Endothelial cell of umbilical vein (primary cell): ENCODE measurements around the gene PCDHGB4. TPM values are rescaled to one million over a fixed set of nuclear protein-coding genes. Genes with fewer than 3 reads are reported as not detected.

ENCODE experiments used
- BruUV-seq: library from RNA; stranded (reverse); fragments of 400-500 nt; replicated peaks from 2 replicates; lab custom pipeline; 2021; lab: Mats Ljungman, UMichigan
- CTCF ChIA-PET: fragments of 300-600, 350-600 bp; sonication (Branson Sonifier 250); formaldehyde crosslinking; loops from one replicate; lab custom pipeline; 2021; ENCODE audit warnings: antibody characterized with exemption, inconsistent platforms; lab: Charles Lee
- POLR2A ChIA-PET: fragments of 300-600, 350-600 bp; sonication (Branson Sonifier 250); formaldehyde crosslinking; loops from one replicate; lab custom pipeline; 2021; ENCODE audit warnings: antibody characterized with exemption, inconsistent platforms; lab: Charles Lee
- DNase-seq: peaks from one replicate; pipeline ENCODE4 v3.0.0-alpha.2; 2011; ENCODE audit warnings: low read depth, low spot score
- FAIRE-seq: peaks from 2 replicates; lab custom pipeline; 2011; peaks lifted over from hg19 to GRCh38; lab: Jason Lieb, UNC
- H2AFZ ChIP-seq: 2 replicates; pipeline ENCODE4 v1.6.0; 2012; ENCODE audit warnings: low read depth, low read length, control low read depth, inconsistent platforms
- H3K27ac ChIP-seq: 2 replicates; pipeline ENCODE4 v1.5.1; 2011; ENCODE audit warnings: low read depth, mild to moderate bottlenecking, control low read depth, low read length, moderate library complexity; ENCODE audit not compliant: insufficient read depth
- H3K27me3 ChIP-seq, 2 experiments: 2 replicates each; pipeline versions ENCODE4 v1.6.0 to v1.6.1; 2011; ENCODE audit warnings: low read length in 2 of 2, mixed read lengths in 1 of 2; ENCODE audit not compliant: control insufficient read depth in 2 of 2, insufficient read depth in 2 of 2
- H3K36me3 ChIP-seq, 2 experiments: 2 replicates in 1 of 2; 3 replicates in 1 of 2; pipeline ENCODE4 v1.5.1; 2011; ENCODE audit warnings: low read length in 2 of 2, mild to moderate bottlenecking in 1 of 2, moderate library complexity in 1 of 2; ENCODE audit not compliant: control insufficient read depth in 2 of 2, insufficient read depth in 2 of 2; ENCODE audit errors: extremely low read depth in 1 of 2
- H3K4me1 ChIP-seq: 3 replicates; pipeline ENCODE4 v1.5.1; 2011; ENCODE audit warnings: mild to moderate bottlenecking, low read length; ENCODE audit not compliant: control insufficient read depth, insufficient read depth; ENCODE audit errors: extremely low read depth
- H3K4me2 ChIP-seq: 2 replicates; pipeline ENCODE4 v1.6.1; 2011; ENCODE audit warnings: low read length, control low read depth, mixed read lengths; ENCODE audit not compliant: insufficient read depth
- H3K4me3 ChIP-seq, 3 experiments: fragments of 200-600 bp in 1 of 3; sonication (generic), shearing (Covaris generic) in 1 of 3; replicated peaks in 1 of 3; 2 replicates each; pipeline ENCODE4 v1.5.1; 2011 to 2016; ENCODE audit warnings: control low read depth in 3 of 3, low read length in 3 of 3, mild to moderate bottlenecking in 2 of 3, inconsistent platforms in 1 of 3, low read depth in 1 of 3, moderate library complexity in 1 of 3; ENCODE audit not compliant: insufficient read depth in 1 of 3
- H3K79me2 ChIP-seq: 2 replicates; pipeline ENCODE4 v1.6.0; 2012; ENCODE audit warnings: low read length, inconsistent platforms; ENCODE audit not compliant: control insufficient read depth, insufficient read depth
- H3K9ac ChIP-seq: replicated peaks from 2 replicates; pipeline ENCODE3; 2011; ENCODE audit warnings: low read length, control low read depth; ENCODE audit not compliant: insufficient read depth; ENCODE audit errors: extremely low read depth
- H3K9me1 ChIP-seq: replicated peaks from 3 replicates; pipeline ENCODE4 v1.6.0; 2011; ENCODE audit warnings: mild to moderate bottlenecking, low read length; ENCODE audit not compliant: control insufficient read depth, insufficient read depth; ENCODE audit errors: extremely low read depth
- H3K9me3 ChIP-seq: replicated peaks from 2 replicates; pipeline ENCODE4 v1.5.1; 2012; ENCODE audit warnings: low read length, inconsistent platforms; ENCODE audit not compliant: control insufficient read depth, insufficient read depth
- H4K20me1 ChIP-seq: replicated peaks from 2 replicates; pipeline ENCODE3; 2011; ENCODE audit warnings: mild to moderate bottlenecking, low read length; ENCODE audit not compliant: control insufficient read depth, insufficient read depth; ENCODE audit errors: extremely low read depth
- CTCF ChIP-seq, 2 donors: IDR thresholded peaks; 1 replicate in 1 of 2; 2 replicates in 1 of 2; pipeline ENCODE4 v1.5.1; 2011; ENCODE audit warnings: low read length in 2 of 2, mild to moderate bottlenecking in 2 of 2, moderate library complexity in 2 of 2, control low read depth in 1 of 2, inconsistent platforms in 1 of 2, low read depth in 1 of 2; ENCODE audit not compliant: insufficient read depth in 1 of 2; ENCODE audit errors: extremely low read depth in 1 of 2
- EZH2 ChIP-seq: IDR thresholded peaks from 2 replicates; pipeline ENCODE4 v1.6.1; 2012; ENCODE audit warnings: borderline replicate concordance, low read depth, mild to moderate bottlenecking, moderate library complexity, low read length, inconsistent platforms; ENCODE audit not compliant: severe bottlenecking
- GATA2 ChIP-seq: IDR thresholded peaks from 2 replicates; pipeline ENCODE4 v1.7.0; 2011; ENCODE audit warnings: low read depth, mild to moderate bottlenecking, moderate library complexity, mixed read lengths, low read length; ENCODE audit not compliant: insufficient read length, insufficient read depth
- MYC ChIP-seq: IDR thresholded peaks from one replicate; pipeline ENCODE4 v1.6.1; 2011; ENCODE audit warnings: mild to moderate bottlenecking, low read depth, low read length
- POLR2A ChIP-seq: IDR thresholded peaks from 2 replicates; pipeline ENCODE4 v1.6.1; 2012; ENCODE audit warnings: low read depth, mild to moderate bottlenecking, control low read depth, low read length
- dilution Hi-C: fragments of 300-500 bp; cut with MboI; formaldehyde crosslinking; loops from one replicate; pipeline ENCODE4 v1.15.0; 2019; ENCODE audit warnings: low sequenced_read_pairs; ENCODE audit not compliant: extremely low pct_ligation_motif_present
- intact Hi-C: fragments of 100-400 bp; cut with micrococcal nuclease; formaldehyde crosslinking; loops from one replicate; pipeline ENCODE4 v1.10.0; 2022
- polyA plus RNA-seq, 4 experiments: library from polyadenylated mRNA; depleted of rRNA in 3 of 4; stranded (reverse) in 3 of 4; unstranded in 1 of 4; fragments of >200 nt; gene quantifications; 2 replicates each; pipeline versions ENCODE4 v1.2.1 to v1.2.3, GENCODE V29; 2011 to 2012; ENCODE audit warnings: missing spikeins in 1 of 4
- total RNA-seq: library from RNA; stranded (reverse); gene quantifications from 2 replicates; pipeline ENCODE4 v1.2.3, GENCODE V29; 2021

PCDHGB4 gene
- total and polyA plus RNA-seq, 2 donors (not counting 3 experiments of a cell fraction or from before 2014, with no cell fraction given): 6.5 to 6.9 TPM

GRCh38 chr5:141412854-141413539, 25.5 kb downstream of the PCDHGB4 start, which contains the start of gene PCDHGA10:
Gene PCDHGA10, plus strand, starts transcription at chr5:141412987. Its CDS starts 189 bp downstream, at chr5:141413176.
- POLR2A ChIA-PET: interaction anchor here (1.0 to 1.4 kb wide), 3 partner anchors 17 to 144 kb away, joined by 3 to 6 read pairs (median 3); partner anchors contain the start of gene PCDHGA12
- Histone ChIP-seq H3K9me3 (no peaks in the 10 kb centered on the region), H3K9me1 (no peaks in the 10 kb centered on the region), H4K20me1 (peaks cover 5% of the 10 kb centered on the region), H3K27me3 (peaks cover 48 to 84% of the 10 kb centered on the region in 2 experiments), H3K4me2 (peak within 1 kb of the TSS; percentile 77), H3K4me3 (peak within 1 kb of the TSS; percentile 14 to 72 (median 34)), H3K79me2 (no peaks in the 10 kb centered on the region), H3K36me3 (no peaks in the 10 kb centered on the region), H3K9ac (peak within 1 kb of the TSS; percentile 38), H2AFZ (peak within 1 kb of the TSS; percentile 27), H3K27ac (no peak within 1 kb of the TSS), H3K4me1 (peaks cover 6% of the 10 kb centered on the region)
- dilution Hi-C loops: no loop called here
- BruUV-seq: TSS peak; percentile 14
- FAIRE-seq: peak; percentile 92
- DNase-seq: peak; percentile 72
- TF ChIP-seq CTCF (IDR thresholded peaks at IDR 0.05; ENCODE audit: extremely low read depth in 1 of 2, insufficient read depth in 1 of 2, low read depth in 1 of 2, low read length in 2 of 2) (peak; percentile 58 to 76), GATA2 (no peak), MYC (no peak), EZH2 (peak; percentile 43), POLR2A (no peak)
- CTCF ChIA-PET: interaction anchor here (0.6 to 11.3 kb wide), 36 partner anchors 8 to 190 kb away, joined by 3 to 335 read pairs (median 8); partner anchors contain the start of genes PCDHB14, PCDHGA1, PCDHGA11 and PCDHGA12
- intact Hi-C loops: no loop called here
